K562 (cell line): ENCODE measurements around the gene SCARF2. TPM values are rescaled to one million over a fixed set of nuclear protein-coding genes. Genes with fewer than 3 reads are reported as not detected.
A peak's percentile ranks its signal among the peaks of the same experiment; 100 is the strongest.

Experiments
- BRD9 ChIP-seq: fragments of 450-650 bp; IDR thresholded peaks from 2 replicates; pipeline ENCODE4 v1.6.1; 2018; ENCODE audit warnings: low read depth; ENCODE audit not compliant: partially characterized antibody
- CBFB ChIP-seq: sonication (generic); formaldehyde crosslinking; IDR thresholded peaks from 2 replicates; pipeline ENCODE4 v1.4.0; 2020; ENCODE audit warnings: mild to moderate bottlenecking, missing genetic modification reagents
- CHCHD3 ChIP-seq: fragments of 250-450 bp; sonication (Bioruptor Pico); IDR thresholded peaks from 2 replicates; pipeline ENCODE4 v2.1.2; 2022; ENCODE audit warnings: mild to moderate bottlenecking
- FOXJ3 ChIP-seq: sonication (generic); formaldehyde crosslinking; IDR thresholded peaks from 2 replicates; pipeline ENCODE4 v1.4.0; 2020; ENCODE audit warnings: mild to moderate bottlenecking, missing genetic modification reagents
- HMG20A ChIP-seq: fragments of 450-650 bp; formaldehyde crosslinking; conservative IDR thresholded peaks from 2 replicates; pipeline ENCODE4 v1.4.0; 2020; ENCODE audit warnings: mild to moderate bottlenecking, mixed read lengths
- MBD2 ChIP-seq: sonication (generic); IDR thresholded peaks from 2 replicates; pipeline ENCODE4 v1.6.1; 2016; ENCODE audit warnings: low read depth, borderline replicate concordance
- MEF2A ChIP-seq: IDR thresholded peaks from 2 replicates; pipeline ENCODE4 v1.6.1; 2011; ENCODE audit warnings: low read depth, mild to moderate bottlenecking, low read length, moderate library complexity; ENCODE audit not compliant: control insufficient read depth
- MYBL2 ChIP-seq, 2 experiments: fragments of 450-650 bp in 1 of 2; sonication (generic) in 1 of 2; formaldehyde crosslinking in 1 of 2; IDR thresholded peaks; 2 replicates each; pipeline versions ENCODE4 v1.6.1 to v1.8.1; 2017 to 2022; ENCODE audit warnings: borderline replicate concordance in 1 of 2, inconsistent platforms in 1 of 2, low read depth in 1 of 2, mild to moderate bottlenecking in 1 of 2, missing genetic modification reagents in 1 of 2, moderate library complexity in 1 of 2
- NFIC ChIP-seq: fragments of 450-650 bp; IDR thresholded peaks from 2 replicates; pipeline ENCODE4 v1.6.1; 2017; ENCODE audit warnings: mild to moderate bottlenecking, inconsistent platforms
- NR0B1 ChIP-seq: fragments of 450-650 bp; IDR thresholded peaks from one replicate; pipeline ENCODE4 v1.6.1; 2018; ENCODE audit warnings: mild to moderate bottlenecking, moderate library complexity; ENCODE audit not compliant: partially characterized antibody
- POU5F1 ChIP-seq: fragments of 150-350 bp; IDR thresholded peaks from 2 replicates; pipeline ENCODE4 v1.6.1; 2014; ENCODE audit warnings: borderline replicate concordance, low read length, low read depth, mild to moderate bottlenecking; ENCODE audit not compliant: partially characterized antibody
- PRPF4 ChIP-seq: fragments of 200-400 bp; formaldehyde crosslinking; IDR thresholded peaks from one replicate; pipeline ENCODE4 v1.6.1; 2017; ENCODE audit warnings: low read length, low read depth, mild to moderate bottlenecking; ENCODE audit not compliant: insufficient read depth, poor library complexity, severe bottlenecking
- TRIM25 ChIP-seq: fragments of 450-650 bp; IDR thresholded peaks from 2 replicates; pipeline ENCODE4 v1.7.0; 2016; ENCODE audit warnings: borderline replicate concordance
- XRCC3 ChIP-seq: fragments of 450-650 bp; IDR thresholded peaks from 2 replicates; pipeline ENCODE4 v1.6.1; 2017; ENCODE audit warnings: mild to moderate bottlenecking, moderate library complexity
- ZBTB26 ChIP-seq: fragments of 450-650 bp; formaldehyde crosslinking; IDR thresholded peaks from 2 replicates; pipeline ENCODE4 v1.4.0; 2022; ENCODE audit warnings: missing genetic modification characterization
- ZNF217 ChIP-seq: sonication (generic); formaldehyde crosslinking; IDR thresholded peaks from 2 replicates; pipeline ENCODE4 v1.8.0; 2022; ENCODE audit warnings: mild to moderate bottlenecking, missing genetic modification reagents
- ZNF655 ChIP-seq: fragments of 250-450 bp; sonication (Bioruptor Pico); IDR thresholded peaks from 2 replicates; pipeline ENCODE4 v1.5.0; 2021
- polyA plus RNA-seq, 8 experiments: library from polyadenylated mRNA; depleted of rRNA in 4 of 8; stranded (reverse) in 5 of 8; unstranded in 3 of 8; fragments of >200 nt; fragmentation: Nextera tagmentation in 2 of 8; fragmentation: Illumina TruSeq in 1 of 8; extraction: Ambion mirVana in 2 of 8; extraction: Trizol in 1 of 8; gene quantifications; 2 replicates each; pipeline versions ENCODE4 v1.2.1 to v1.2.3, GENCODE V29; 2011 to 2014; ENCODE audit warnings: inconsistent platforms in 1 of 8, missing spikeins in 1 of 8
- total RNA-seq, 7 experiments: library from RNA; depleted of rRNA in 6 of 7; stranded (reverse); fragments of >200 nt in 6 of 7; fragmentation: Illumina TruSeq in 2 of 7; extraction: Trizol in 2 of 7; gene quantifications; 2 replicates each; pipeline versions ENCODE4 v1.2.1 to v1.2.3, GENCODE V29; 2011 to 2021; ENCODE audit warnings: low replicate concordance in 1 of 7

SCARF2 gene
- total and polyA plus RNA-seq, 9 of the 15 experiments (the other 6 are each of a cell fraction or from before 2014, with no cell fraction given): 0.06 to 0.32 (median 0.21) TPM; not detected in 5

- no peak for TF ChIP-seq ZNF655 (CRISPR knock-in tag)
- TF ChIP-seq XRCC3: no peak
- peak; percentile 67 for TF ChIP-seq BRD9
- no peak for TF ChIP-seq ZNF217 (CRISPR knock-in tag)
- TF ChIP-seq TRIM25: peak; percentile 13; the same call in 1 of the 2 replicates
- TF ChIP-seq FOXJ3 (CRISPR knock-in tag): no peak
- TF ChIP-seq HMG20A: no peak
- no peak for TF ChIP-seq MYBL2 (IDR thresholded peaks at IDR 0.05; ENCODE audit: low read depth)
- TF ChIP-seq MYBL2 (CRISPR knock-in tag; IDR thresholded peaks at IDR 0.05; ENCODE audit: borderline replicate concordance): no peak
- TF ChIP-seq NFIC: no peak
- 0 out of 2 replicates have a peak, but pooled peaks have one; percentile 12 for TF ChIP-seq CBFB (CRISPR knock-in tag)
- TF ChIP-seq ZBTB26 (CRISPR knock-in tag): peak; percentile 88; the same call in 1 of the 2 replicates
- TF ChIP-seq CHCHD3 (CRISPR knock-in tag): 0 out of 2 replicates have a peak, but pooled peaks have one; percentile 12
- no peak for TF ChIP-seq MEF2A
- no peak for TF ChIP-seq MBD2
- TF ChIP-seq POU5F1: no peak
- no peak for TF ChIP-seq NR0B1
- TF ChIP-seq PRPF4: no peak
Measured at GRCh38 chr22:20422271-20423007, 15.2 kb downstream of the SCARF2 start (continued).
